ENCODE data around the gene ZBTB11.
"Not testable (repeated sequence)": the region's sequence is repeated elsewhere in the genome, so short reads cannot be mapped to it uniquely, and the experiment has no call there.

The ZBTB11 gene

GRCh38 chr3:101719604-101720185 lies 42.8 kb upstream of the ZBTB11 start:
- H4K8ac ChIP-seq (ENCODE audit: low read depth, low read length): no peak overlapping the region
- no peak overlapping the region for H3K14ac ChIP-seq (ENCODE audit: low read length)
- H2BK15ac ChIP-seq (ENCODE audit: low read length): no peak overlapping the region
- H3K36me3 ChIP-seq (replicated peaks in 1 of 2; ENCODE audit: control insufficient read depth in 2 of 2, insufficient read depth in 2 of 2, low read length in 2 of 2): no peaks in the 10 kb centered on the region
- no peaks in the 10 kb centered on the region for H3K27me3 ChIP-seq (ENCODE audit: control insufficient read depth in 3 of 3, insufficient read depth in 3 of 3, low read depth in 1 of 3, low read length in 3 of 3)
- no peak overlapping the region for H3K27ac ChIP-seq (replicated peaks; ENCODE audit: low read length)
- H2BK12ac ChIP-seq (ENCODE audit: low read length): no peak overlapping the region
- H3K4me3 ChIP-seq (ENCODE audit: low read length in 2 of 2): no peak overlapping the region
- no peaks in the 10 kb centered on the region for H3K9me3 ChIP-seq (replicated peaks in 1 of 2; ENCODE audit: control insufficient read depth in 2 of 2, insufficient read depth in 1 of 2, low read depth in 1 of 2, low read length in 2 of 2)
- H3K18ac ChIP-seq (ENCODE audit: low read length): no peak overlapping the region
- no peak overlapping the region for H4K91ac ChIP-seq (ENCODE audit: low read depth, low read length, poor library complexity)
- H2BK120ac ChIP-seq (ENCODE audit: low read depth, low read length): no peak overlapping the region
- H2AFZ ChIP-seq (ENCODE audit: low read length): no peak overlapping the region
- DNase-seq (ENCODE audit: low spot score): no peak
- no peak overlapping the region for H3K4ac ChIP-seq (ENCODE audit: low read length)
- H2AK5ac ChIP-seq (ENCODE audit: low read depth, low read length): no peak overlapping the region
- no peak overlapping the region for H2BK5ac ChIP-seq (ENCODE audit: low read length)
- H3K4me2 ChIP-seq (ENCODE audit: insufficient read depth, low read length, poor library complexity, severe bottlenecking): no peak overlapping the region
- H3K9ac ChIP-seq (ENCODE audit: low read depth, low read length, poor library complexity): no peak overlapping the region
- no peaks in the 10 kb centered on the region for H3K79me1 ChIP-seq (ENCODE audit: low read depth, low read length)
- peaks cover 0 to 2% of the 10 kb centered on the region in 2 donors for H3K4me1 ChIP-seq (ENCODE audit: control insufficient read depth in 2 of 2, insufficient read depth in 1 of 2, low read depth in 1 of 2, low read length in 2 of 2)
- H3K23ac ChIP-seq (ENCODE audit: low read depth, low read length, poor library complexity): no peak overlapping the region
- WGBS, 2 donors (ENCODE audit: extremely low coverage in 2 of 2, insufficient read length in 2 of 2, insufficient replicate concordance in 1 of 2): no CpG with 5 or more reads among the region's 3 CpGs

GRCh38 chr3:101718455-101718854 lies 41.5 kb upstream of the ZBTB11 start:
- H2AFZ ChIP-seq (ENCODE audit: low read length): no peak overlapping the region
- no CpG with 5 or more reads among the region's 1 CpG for WGBS, 2 donors (ENCODE audit: extremely low coverage in 2 of 2, insufficient read length in 2 of 2, insufficient replicate concordance in 1 of 2)
- no peak overlapping the region for H2AK5ac ChIP-seq (ENCODE audit: low read depth, low read length)
- no peak overlapping the region for H2BK5ac ChIP-seq (ENCODE audit: low read length)
- no peak for DNase-seq (ENCODE audit: low spot score)
- H4K91ac ChIP-seq (ENCODE audit: low read depth, low read length, poor library complexity): no peak overlapping the region
- H3K4ac ChIP-seq (ENCODE audit: low read length): no peak overlapping the region
- H4K8ac ChIP-seq (ENCODE audit: low read depth, low read length): no peak overlapping the region
- H3K36me3 ChIP-seq (replicated peaks in 1 of 2; ENCODE audit: control insufficient read depth in 2 of 2, insufficient read depth in 2 of 2, low read length in 2 of 2): no peaks in the 10 kb centered on the region
- no peak overlapping the region for H3K18ac ChIP-seq (ENCODE audit: low read length)
- H3K9ac ChIP-seq (ENCODE audit: low read depth, low read length, poor library complexity): no peak overlapping the region
- no peaks in the 10 kb centered on the region for H3K9me3 ChIP-seq (replicated peaks in 1 of 2; ENCODE audit: control insufficient read depth in 2 of 2, insufficient read depth in 1 of 2, low read depth in 1 of 2, low read length in 2 of 2)
- no peak overlapping the region for H2BK120ac ChIP-seq (ENCODE audit: low read depth, low read length)
- no peak overlapping the region for H2BK15ac ChIP-seq (ENCODE audit: low read length)
- H3K23ac ChIP-seq (ENCODE audit: low read depth, low read length, poor library complexity): no peak overlapping the region
- no peaks in the 10 kb centered on the region for H3K79me1 ChIP-seq (ENCODE audit: low read depth, low read length)
- H3K27me3 ChIP-seq (ENCODE audit: control insufficient read depth in 3 of 3, insufficient read depth in 3 of 3, low read depth in 1 of 3, low read length in 3 of 3): no peaks in the 10 kb centered on the region
- peaks cover 0 to 2% of the 10 kb centered on the region in 2 donors for H3K4me1 ChIP-seq (ENCODE audit: control insufficient read depth in 2 of 2, insufficient read depth in 1 of 2, low read depth in 1 of 2, low read length in 2 of 2)
- no peak overlapping the region for H3K4me3 ChIP-seq (ENCODE audit: low read length in 2 of 2)
- H2BK12ac ChIP-seq (ENCODE audit: low read length): no peak overlapping the region
- no peak overlapping the region for H3K27ac ChIP-seq (replicated peaks; ENCODE audit: low read length)
- no peak overlapping the region for H3K4me2 ChIP-seq (ENCODE audit: insufficient read depth, low read length, poor library complexity, severe bottlenecking)
- no peak overlapping the region for H3K14ac ChIP-seq (ENCODE audit: low read length)

DNA sequence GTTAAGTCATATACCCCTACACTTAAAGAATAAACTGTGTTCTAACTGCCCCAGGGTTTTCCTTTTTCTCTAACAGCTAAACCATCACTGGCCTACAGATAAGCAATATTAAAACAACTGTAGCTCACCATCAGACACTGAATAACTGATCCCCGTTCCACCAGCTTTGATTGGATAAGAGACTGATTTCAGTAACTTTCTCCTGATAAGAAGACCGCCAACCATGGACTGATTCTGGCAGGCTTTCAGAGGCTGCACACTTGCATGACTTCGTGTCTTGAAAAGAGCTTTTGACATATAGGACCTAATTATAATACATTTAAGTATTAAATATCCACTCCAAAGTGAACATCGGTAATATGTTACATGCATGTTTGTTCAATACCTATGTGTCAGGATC lies 32.2 kb upstream of the ZBTB11 start:
- Histone ChIP-seq H2BK120ac (ENCODE audit: low read depth, low read length) (no peak overlapping the region), H3K4me1 (ENCODE audit: control insufficient read depth in 2 of 2, insufficient read depth in 1 of 2, low read depth in 1 of 2, low read length in 2 of 2) (no peaks in the 10 kb centered on the region), H2AFZ (ENCODE audit: low read length) (no peak overlapping the region), H3K4me2 (ENCODE audit: insufficient read depth, low read length, poor library complexity, severe bottlenecking) (no peak overlapping the region), H3K14ac (ENCODE audit: low read length) (no peak overlapping the region), H3K9me3 (replicated peaks in 1 of 2; ENCODE audit: control insufficient read depth in 2 of 2, insufficient read depth in 1 of 2, low read depth in 1 of 2, low read length in 2 of 2) (no peaks in the 10 kb centered on the region), H2BK15ac (ENCODE audit: low read length) (no peak overlapping the region), H2AK5ac (ENCODE audit: low read depth, low read length) (no peak overlapping the region), H2BK5ac (ENCODE audit: low read length) (no peak overlapping the region), H3K18ac (ENCODE audit: low read length) (no peak overlapping the region), H3K4me3 (ENCODE audit: low read length in 2 of 2) (no peak overlapping the region), H3K79me1 (ENCODE audit: low read depth, low read length) (no peaks in the 10 kb centered on the region), H3K23ac (ENCODE audit: low read depth, low read length, poor library complexity) (no peak overlapping the region), H2BK12ac (ENCODE audit: low read length) (no peak overlapping the region), H3K36me3 (replicated peaks in 1 of 2; ENCODE audit: control insufficient read depth in 2 of 2, insufficient read depth in 2 of 2, low read length in 2 of 2) (no peaks in the 10 kb centered on the region), H3K4ac (ENCODE audit: low read length) (no peak overlapping the region), H3K27ac (replicated peaks; ENCODE audit: low read length) (no peak overlapping the region), H4K91ac (ENCODE audit: low read depth, low read length, poor library complexity) (no peak overlapping the region), H3K27me3 (ENCODE audit: control insufficient read depth in 3 of 3, insufficient read depth in 3 of 3, low read depth in 1 of 3, low read length in 3 of 3) (no peaks in the 10 kb centered on the region), H4K8ac (ENCODE audit: low read depth, low read length) (no peak overlapping the region), H3K9ac (ENCODE audit: low read depth, low read length, poor library complexity) (no peak overlapping the region)
- WGBS, 2 donors (ENCODE audit: extremely low coverage in 2 of 2, insufficient read length in 2 of 2, insufficient replicate concordance in 1 of 2): no CpG with 5 or more reads among the region's 4 CpGs
- DNase-seq (ENCODE audit: low spot score): no peak

DNA sequence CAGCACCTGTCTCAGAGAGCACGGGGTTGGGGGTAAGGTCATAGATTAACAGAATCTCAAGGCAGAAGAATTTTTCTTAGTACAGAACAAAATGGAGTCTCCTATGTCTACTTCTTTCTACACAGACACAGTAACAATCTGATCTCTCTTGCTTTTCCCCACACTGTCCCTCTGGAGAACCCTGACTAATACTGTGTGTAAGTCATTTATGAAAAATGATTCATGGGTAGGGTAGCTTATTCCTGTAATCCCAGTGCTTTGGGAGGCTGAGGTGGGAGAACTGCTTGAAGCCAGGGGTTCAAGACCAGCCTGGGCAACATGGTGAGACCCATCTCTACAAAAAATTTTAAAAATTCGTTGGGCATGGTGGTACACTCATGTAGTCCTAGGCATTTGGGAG lies 27.7 kb upstream of the ZBTB11 start:
- not testable (repeated sequence) for H3K27ac ChIP-seq (replicated peaks; ENCODE audit: low read length); H2BK5ac ChIP-seq (ENCODE audit: low read length); H3K9ac ChIP-seq (ENCODE audit: low read depth, low read length, poor library complexity); H3K23ac ChIP-seq (ENCODE audit: low read depth, low read length, poor library complexity); H2BK12ac ChIP-seq (ENCODE audit: low read length); H3K18ac ChIP-seq (ENCODE audit: low read length); H3K4me3 ChIP-seq (ENCODE audit: low read length in 2 of 2); H3K79me1 ChIP-seq (ENCODE audit: low read depth, low read length); H3K14ac ChIP-seq (ENCODE audit: low read length); H2BK15ac ChIP-seq (ENCODE audit: low read length); H3K4me2 ChIP-seq (ENCODE audit: insufficient read depth, low read length, poor library complexity, severe bottlenecking); H3K27me3 ChIP-seq (ENCODE audit: control insufficient read depth in 3 of 3, insufficient read depth in 3 of 3, low read depth in 1 of 3, low read length in 3 of 3); H3K4ac ChIP-seq (ENCODE audit: low read length); H2BK120ac ChIP-seq (ENCODE audit: low read depth, low read length); H3K9me3 ChIP-seq (replicated peaks in 1 of 2; ENCODE audit: control insufficient read depth in 2 of 2, insufficient read depth in 1 of 2, low read depth in 1 of 2, low read length in 2 of 2); DNase-seq (ENCODE audit: low spot score); H4K8ac ChIP-seq (ENCODE audit: low read depth, low read length); H2AK5ac ChIP-seq (ENCODE audit: low read depth, low read length); H2AFZ ChIP-seq (ENCODE audit: low read length); H3K36me3 ChIP-seq (replicated peaks in 1 of 2; ENCODE audit: control insufficient read depth in 2 of 2, insufficient read depth in 2 of 2, low read length in 2 of 2); H3K4me1 ChIP-seq (ENCODE audit: control insufficient read depth in 2 of 2, insufficient read depth in 1 of 2, low read depth in 1 of 2, low read length in 2 of 2); H4K91ac ChIP-seq (ENCODE audit: low read depth, low read length, poor library complexity)
- WGBS, 2 donors (ENCODE audit: extremely low coverage in 2 of 2, insufficient read length in 2 of 2, insufficient replicate concordance in 1 of 2): no CpG with 5 or more reads among the region's 2 CpGs

Data from neuronal stem cell (in vitro differentiated cells).